Left ventricle myocardium inferior (tissue), 1 donor: ENCODE data around the gene TMEM231. TPM values are rescaled to one million over a fixed set of nuclear protein-coding genes. Genes with fewer than 3 reads are reported as not detected.
"Not testable (repeated sequence)": the region's sequence is repeated elsewhere in the genome, so short reads cannot be mapped to it uniquely, and the experiment has no call there.

Experiments used
- DNase-seq: peaks from one replicate; pipeline ENCODE4 v3.0.0-alpha.2; 2020
- H3K27ac ChIP-seq: fragments of 200-600 bp; replicated peaks from 2 replicates; pipeline ENCODE4 v1.8.0; 2021
- H3K27me3 ChIP-seq: fragments of 200-600 bp; 2 replicates; pipeline ENCODE4 v1.8.0; 2021; ENCODE audit warnings: low read depth
- H3K36me3 ChIP-seq: fragments of 200-600 bp; 2 replicates; pipeline ENCODE4 v1.8.0; 2021
- H3K4me1 ChIP-seq: fragments of 200-600 bp; 2 replicates; pipeline ENCODE4 v1.8.0; 2021
- H3K4me3 ChIP-seq: fragments of 200-600 bp; 2 replicates; pipeline ENCODE4 v1.8.0; 2021; ENCODE audit warnings: mild to moderate bottlenecking, moderate library complexity
- H3K9me3 ChIP-seq: fragments of 200-600 bp; replicated peaks from 2 replicates; pipeline ENCODE4 v1.8.0; 2021
- intact Hi-C: fragments of 100-400 bp; cut with micrococcal nuclease; formaldehyde crosslinking; loops from one replicate; pipeline ENCODE4 v1.11.0; 2022
- total RNA-seq: library from RNA; stranded (reverse); fragmentation: NEBNext Ultra II Directional; extraction: Animal tissue kit (Norgen Biotek cat#: 25700); gene quantifications from one replicate; pipeline ENCODE4 v1.2.1, GENCODE V29; 2021
- TF ChIP-seq, protein P1 (sequence below): fragments of 200-600 bp; IDR thresholded peaks from 2 replicates; pipeline ENCODE4 v1.8.0; 2021; ENCODE audit warnings: antibody characterized with exemption, mild to moderate bottlenecking, borderline replicate concordance
- donor health status: DM: no; HTN: yes; CAD: no; lungs with severe emphysema.

Gene TMEM231
- total RNA-seq, 1 donor from 2014 or later: 6.6 TPM

DNA sequence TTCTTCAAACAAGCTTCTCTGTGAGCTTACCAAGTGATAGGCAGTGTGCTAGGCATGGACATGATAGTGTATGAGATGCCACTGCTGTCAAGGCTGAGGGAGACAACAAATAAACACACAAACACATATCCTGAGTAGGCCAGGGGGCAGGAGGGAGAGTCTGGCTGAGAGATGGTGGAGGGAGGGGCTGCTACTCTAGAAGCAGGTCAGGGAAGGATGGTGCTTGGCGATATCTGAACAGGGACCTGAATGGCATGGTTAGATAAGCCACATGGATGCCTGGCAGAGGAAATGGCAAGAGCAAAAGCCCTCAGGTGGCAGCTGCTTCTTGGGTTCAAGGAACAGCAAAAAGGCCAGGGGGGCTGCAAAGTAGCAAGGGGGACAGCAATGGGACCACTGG lies 52.3 kb downstream of the TMEM231 start:
- intact Hi-C loops: no loop called here
- H3K9me3 ChIP-seq: no peaks in the 10 kb centered on the region
- no peaks in the 10 kb centered on the region for H3K36me3 ChIP-seq
- H3K27ac ChIP-seq: no peak overlapping the region
- no peak overlapping the region for H3K4me3 ChIP-seq
- TF ChIP-seq, protein P1, sequence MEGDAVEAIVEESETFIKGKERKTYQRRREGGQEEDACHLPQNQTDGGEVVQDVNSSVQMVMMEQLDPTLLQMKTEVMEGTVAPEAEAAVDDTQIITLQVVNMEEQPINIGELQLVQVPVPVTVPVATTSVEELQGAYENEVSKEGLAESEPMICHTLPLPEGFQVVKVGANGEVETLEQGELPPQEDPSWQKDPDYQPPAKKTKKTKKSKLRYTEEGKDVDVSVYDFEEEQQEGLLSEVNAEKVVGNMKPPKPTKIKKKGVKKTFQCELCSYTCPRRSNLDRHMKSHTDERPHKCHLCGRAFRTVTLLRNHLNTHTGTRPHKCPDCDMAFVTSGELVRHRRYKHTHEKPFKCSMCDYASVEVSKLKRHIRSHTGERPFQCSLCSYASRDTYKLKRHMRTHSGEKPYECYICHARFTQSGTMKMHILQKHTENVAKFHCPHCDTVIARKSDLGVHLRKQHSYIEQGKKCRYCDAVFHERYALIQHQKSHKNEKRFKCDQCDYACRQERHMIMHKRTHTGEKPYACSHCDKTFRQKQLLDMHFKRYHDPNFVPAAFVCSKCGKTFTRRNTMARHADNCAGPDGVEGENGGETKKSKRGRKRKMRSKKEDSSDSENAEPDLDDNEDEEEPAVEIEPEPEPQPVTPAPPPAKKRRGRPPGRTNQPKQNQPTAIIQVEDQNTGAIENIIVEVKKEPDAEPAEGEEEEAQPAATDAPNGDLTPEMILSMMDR: no peak
- H3K4me1 ChIP-seq: peaks cover 25% of the 10 kb centered on the region
- no peaks in the 10 kb centered on the region for H3K27me3 ChIP-seq
- DNase-seq: no peak

DNA sequence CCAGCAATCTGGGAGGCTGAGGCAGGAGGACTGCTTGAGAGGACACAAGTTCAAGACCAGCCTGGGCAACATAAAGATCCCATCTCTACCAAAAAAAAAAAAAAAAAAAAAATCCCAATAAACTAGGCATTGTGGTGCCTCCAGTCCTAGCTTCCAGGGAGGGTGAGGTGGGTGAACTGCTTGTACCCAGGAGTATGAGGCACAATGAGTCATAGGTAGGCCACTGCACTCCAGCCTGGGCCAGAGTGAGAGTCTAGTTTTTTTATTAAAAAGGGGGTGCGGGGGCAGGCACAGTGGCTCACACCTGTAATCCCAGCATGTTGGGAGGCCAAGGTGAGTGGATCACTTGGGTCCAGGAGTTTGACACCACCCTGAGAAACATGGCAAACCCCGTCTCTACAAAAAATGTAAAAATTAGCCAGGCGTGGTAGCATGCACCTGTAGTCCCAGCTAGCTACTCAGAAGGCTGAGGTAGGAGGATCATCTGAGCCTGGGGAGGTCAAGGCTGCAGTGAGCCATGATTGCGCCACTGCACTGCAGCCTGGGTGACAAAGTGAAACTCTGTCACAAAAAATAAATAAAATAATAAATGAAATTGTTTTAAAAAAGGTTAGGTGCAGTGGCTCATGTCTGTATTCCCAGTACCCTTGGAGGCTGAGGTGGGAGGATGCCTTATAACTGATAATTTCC lies 53.0 kb downstream of the TMEM231 start:
- intact Hi-C loops: no loop called here
- no peak for DNase-seq
- Histone ChIP-seq H3K36me3 (no peaks in the 10 kb centered on the region), H3K27ac (no peak overlapping the region), H3K27me3 (no peaks in the 10 kb centered on the region), H3K9me3 (no peaks in the 10 kb centered on the region), H3K4me3 (no peak overlapping the region), H3K4me1 (peaks cover 31% of the 10 kb centered on the region)
- TF ChIP-seq, protein P1: no peak

DNA sequence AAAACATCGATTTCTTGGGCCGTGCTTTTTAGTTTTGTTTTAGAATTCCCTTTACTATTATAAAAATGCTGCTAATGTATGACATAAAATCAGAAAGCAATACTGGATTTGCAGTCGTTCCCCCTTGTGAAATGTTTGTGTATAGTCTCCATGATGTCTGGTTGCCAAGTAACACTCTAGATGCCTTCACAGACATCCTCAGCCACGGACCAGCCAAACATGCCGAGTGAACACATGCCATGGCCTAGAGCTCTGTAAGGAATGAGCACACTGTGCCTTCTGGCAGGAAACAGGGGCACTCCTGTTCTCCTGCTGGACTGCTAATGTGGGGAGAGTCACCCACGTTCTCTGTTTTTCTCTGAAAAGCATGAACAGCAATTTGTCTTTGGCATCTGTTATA lies 54.2 kb downstream of the TMEM231 start:
- H3K36me3 ChIP-seq, H3K27me3 ChIP-seq, H3K9me3 ChIP-seq, H3K4me3 ChIP-seq, intact Hi-C loops: not testable (repeated sequence)
- Histone ChIP-seq H3K4me1 (peaks cover 30% of the 10 kb centered on the region), H3K27ac (peak overlapping the region; percentile 60)
- peak; percentile 49 for DNase-seq

DNA sequence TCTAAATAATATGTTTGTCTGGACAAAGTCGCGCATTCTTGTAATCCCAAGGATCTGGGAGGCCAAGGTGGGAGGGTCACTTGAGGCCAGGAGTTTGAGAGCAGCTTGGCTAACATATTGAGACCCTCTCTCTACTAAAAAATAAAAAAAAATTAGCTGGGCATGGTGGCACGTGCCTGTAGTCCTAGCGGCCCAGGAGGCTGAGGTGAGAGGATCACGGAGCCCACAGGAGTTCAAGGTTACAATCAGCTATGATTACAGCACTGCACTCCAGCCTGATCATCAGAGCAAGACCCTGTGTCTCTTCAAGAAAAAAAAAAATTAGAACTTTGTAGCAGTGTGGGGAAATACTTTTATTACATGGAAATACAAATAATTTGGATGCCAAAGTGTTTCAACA lies 54.7 kb downstream of the TMEM231 start:
- Histone ChIP-seq H3K27ac (peak overlapping the region; percentile 60), H3K4me3 (no peak overlapping the region), H3K27me3 (no peaks in the 10 kb centered on the region), H3K4me1 (peaks cover 25% of the 10 kb centered on the region), H3K36me3 (no peaks in the 10 kb centered on the region), H3K9me3 (no peaks in the 10 kb centered on the region)
- intact Hi-C loops: no loop called here
- DNase-seq: no peak
- TF ChIP-seq, protein P1: no peak

DNA sequence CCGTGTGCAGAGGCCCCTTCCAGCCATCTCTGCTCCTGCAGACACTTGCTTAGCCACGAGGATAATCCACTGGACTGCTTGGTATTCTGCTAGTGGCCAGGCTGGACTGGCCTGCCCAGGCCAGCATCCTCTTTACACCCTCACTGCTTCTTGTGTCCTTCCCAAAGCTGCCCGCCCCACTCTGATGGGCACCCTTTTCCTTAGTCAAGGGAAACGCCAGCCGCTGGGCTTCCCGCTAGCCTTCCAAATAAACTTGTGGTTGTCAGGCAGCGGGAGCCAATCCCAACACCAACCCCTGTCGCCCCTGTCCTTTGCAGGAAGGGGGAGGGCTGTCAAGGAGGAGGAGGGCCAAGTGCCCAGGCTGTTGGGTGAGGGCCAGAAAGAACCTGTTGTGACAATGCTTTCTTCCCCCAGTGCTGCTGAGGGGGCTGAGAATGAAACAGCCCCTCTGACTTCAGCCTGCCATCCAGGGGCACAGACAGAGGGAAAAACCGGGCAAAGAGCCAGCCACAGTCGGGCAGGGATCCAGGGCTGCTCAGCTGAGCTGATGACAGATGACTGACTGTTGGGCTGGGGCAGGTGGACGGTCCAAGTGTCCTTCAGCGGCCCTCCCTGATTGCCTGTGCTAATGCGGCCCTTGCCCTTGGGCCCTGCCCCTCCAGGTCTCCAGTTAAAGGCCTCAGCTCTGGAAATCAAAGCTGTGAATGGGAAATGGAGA lies 57.3 kb downstream of the TMEM231 start:
- peaks cover 16% of the 10 kb centered on the region for H3K27me3 ChIP-seq
- peak; percentile 77 for DNase-seq
- peak overlapping the region; percentile 81 for H3K27ac ChIP-seq
- H3K9me3 ChIP-seq, H3K4me3 ChIP-seq, intact Hi-C loops, H3K36me3 ChIP-seq: not testable (repeated sequence)
- peaks cover 35% of the 10 kb centered on the region for H3K4me1 ChIP-seq

DNA sequence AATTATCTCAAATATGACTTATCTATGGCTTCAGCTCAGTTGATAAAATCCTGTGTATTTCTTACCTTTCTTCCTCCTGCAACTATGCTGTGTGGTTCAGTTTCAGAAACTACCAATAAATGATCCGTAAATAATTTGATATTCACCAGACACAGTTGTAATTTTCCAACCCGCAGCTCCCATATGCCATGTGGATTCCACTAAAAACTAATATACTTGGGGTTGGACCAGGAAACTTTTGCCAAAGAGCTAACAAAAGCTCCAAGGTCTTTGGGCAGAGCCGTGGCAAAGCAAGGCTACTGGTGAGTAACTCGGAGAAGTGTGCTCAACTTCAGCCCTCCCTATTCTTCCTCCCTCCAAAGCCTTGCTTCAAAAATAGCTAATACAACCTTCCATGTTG lies 58.5 kb downstream of the TMEM231 start:
- no peak overlapping the region for H3K4me3 ChIP-seq
- H3K27ac ChIP-seq: no peak overlapping the region
- H3K27me3 ChIP-seq: peaks cover 25% of the 10 kb centered on the region
- H3K9me3 ChIP-seq: no peaks in the 10 kb centered on the region
- DNase-seq: no peak
- TF ChIP-seq, protein P1: no peak
- H3K36me3 ChIP-seq: no peaks in the 10 kb centered on the region
- intact Hi-C loops: no loop called here
- peaks cover 35% of the 10 kb centered on the region for H3K4me1 ChIP-seq
